NB4 (cell line): Measurements from ENCODE around the gene TRMT2A.
"Not testable (repeated sequence)": the region's sequence is repeated elsewhere in the genome, so short reads cannot be mapped to it uniquely, and the experiment has no call there.

ENCODE experiments used
- DNase-seq: peaks from one replicate; pipeline ENCODE4 v3.0.0; 2010; ENCODE audit warnings: low read depth
- H3K4me3 ChIP-seq: one replicate; pipeline ENCODE4 v1.5.1; 2011; ENCODE audit warnings: mild to moderate bottlenecking, low read depth, low read length, moderate library complexity
- MYC ChIP-seq: IDR thresholded peaks from 2 replicates; pipeline ENCODE4 v1.6.1; 2011; ENCODE audit warnings: low read depth, low read length
- POLR2A ChIP-seq: IDR thresholded peaks from 2 replicates; pipeline ENCODE4 v1.6.1; 2011; ENCODE audit warnings: mild to moderate bottlenecking; ENCODE audit not compliant: insufficient read length; ENCODE audit errors: extremely low read depth
- TF ChIP-seq, protein P1 (sequence below): IDR thresholded peaks from one replicate; pipeline ENCODE4 v1.5.1; 2012; ENCODE audit warnings: low read depth, low read length
- TF ChIP-seq, protein P2 (sequence below): IDR thresholded peaks from 2 replicates; pipeline ENCODE4 v1.6.1; 2011; ENCODE audit warnings: low read depth, low read length

The TRMT2A gene

DNA sequence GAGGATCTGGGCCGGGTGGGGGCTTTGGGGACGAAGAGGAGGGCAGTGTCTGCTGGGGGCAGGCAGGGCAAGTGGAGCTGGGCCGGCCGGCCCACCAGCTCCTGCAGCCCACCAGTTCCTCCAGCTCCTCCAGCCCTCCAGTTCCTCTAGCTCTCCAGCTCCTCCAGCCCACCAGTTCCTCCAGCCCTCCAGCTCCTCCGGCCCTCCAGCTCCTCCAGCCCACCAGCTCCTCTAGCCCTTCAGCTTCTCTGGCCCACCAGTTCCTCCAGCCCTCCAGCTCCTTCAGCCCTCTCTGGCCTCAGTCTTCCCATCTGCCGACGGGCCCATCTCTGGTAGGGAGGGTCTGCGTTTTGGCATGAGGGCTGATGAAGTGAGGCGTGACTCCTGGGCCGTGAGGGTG is 43.0 kb upstream of the TRMT2A start:
- DNase-seq, result no peak
- no peak overlapping the region for H3K4me3 ChIP-seq

GRCh38 chr22:20159531-20159930 is 42.5 kb upstream of the TRMT2A start:
- not testable (repeated sequence) for DNase-seq, H3K4me3 ChIP-seq

More for the DNA sequence above, 43.0 kb upstream of the TRMT2A start:
- TF ChIP-seq POLR2A, result no peak
- TF ChIP-seq, protein P1, sequence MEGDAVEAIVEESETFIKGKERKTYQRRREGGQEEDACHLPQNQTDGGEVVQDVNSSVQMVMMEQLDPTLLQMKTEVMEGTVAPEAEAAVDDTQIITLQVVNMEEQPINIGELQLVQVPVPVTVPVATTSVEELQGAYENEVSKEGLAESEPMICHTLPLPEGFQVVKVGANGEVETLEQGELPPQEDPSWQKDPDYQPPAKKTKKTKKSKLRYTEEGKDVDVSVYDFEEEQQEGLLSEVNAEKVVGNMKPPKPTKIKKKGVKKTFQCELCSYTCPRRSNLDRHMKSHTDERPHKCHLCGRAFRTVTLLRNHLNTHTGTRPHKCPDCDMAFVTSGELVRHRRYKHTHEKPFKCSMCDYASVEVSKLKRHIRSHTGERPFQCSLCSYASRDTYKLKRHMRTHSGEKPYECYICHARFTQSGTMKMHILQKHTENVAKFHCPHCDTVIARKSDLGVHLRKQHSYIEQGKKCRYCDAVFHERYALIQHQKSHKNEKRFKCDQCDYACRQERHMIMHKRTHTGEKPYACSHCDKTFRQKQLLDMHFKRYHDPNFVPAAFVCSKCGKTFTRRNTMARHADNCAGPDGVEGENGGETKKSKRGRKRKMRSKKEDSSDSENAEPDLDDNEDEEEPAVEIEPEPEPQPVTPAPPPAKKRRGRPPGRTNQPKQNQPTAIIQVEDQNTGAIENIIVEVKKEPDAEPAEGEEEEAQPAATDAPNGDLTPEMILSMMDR, result no peak
- TF ChIP-seq, protein P2, sequence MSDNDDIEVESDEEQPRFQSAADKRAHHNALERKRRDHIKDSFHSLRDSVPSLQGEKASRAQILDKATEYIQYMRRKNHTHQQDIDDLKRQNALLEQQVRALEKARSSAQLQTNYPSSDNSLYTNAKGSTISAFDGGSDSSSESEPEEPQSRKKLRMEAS, result no peak
- no peak for TF ChIP-seq MYC

GRCh38 chr22:20159076-20159475 is 42.0 kb upstream of the TRMT2A start:
- no peak overlapping the region for H3K4me3 ChIP-seq
- peak; percentile 16; the same call in 1 of the 2 replicates for TF ChIP-seq MYC
- peak; percentile 29 for TF ChIP-seq POLR2A
- TF ChIP-seq, protein P2, result peak; percentile 19; the same call in 1 of the 2 replicates
- TF ChIP-seq, protein P1, result no peak

GRCh38 chr22:20158391-20159036 is 41.5 kb upstream of the TRMT2A start:
- peak; percentile 28 for DNase-seq
- no peak for TF ChIP-seq POLR2A
- no peak for TF ChIP-seq MYC
- TF ChIP-seq, protein P2, result no peak
- H3K4me3 ChIP-seq, result no peak overlapping the region

More at GRCh38 chr22:20159076-20159475, 42.0 kb upstream of the TRMT2A start:
- DNase-seq, result peak; percentile 91

DNA sequence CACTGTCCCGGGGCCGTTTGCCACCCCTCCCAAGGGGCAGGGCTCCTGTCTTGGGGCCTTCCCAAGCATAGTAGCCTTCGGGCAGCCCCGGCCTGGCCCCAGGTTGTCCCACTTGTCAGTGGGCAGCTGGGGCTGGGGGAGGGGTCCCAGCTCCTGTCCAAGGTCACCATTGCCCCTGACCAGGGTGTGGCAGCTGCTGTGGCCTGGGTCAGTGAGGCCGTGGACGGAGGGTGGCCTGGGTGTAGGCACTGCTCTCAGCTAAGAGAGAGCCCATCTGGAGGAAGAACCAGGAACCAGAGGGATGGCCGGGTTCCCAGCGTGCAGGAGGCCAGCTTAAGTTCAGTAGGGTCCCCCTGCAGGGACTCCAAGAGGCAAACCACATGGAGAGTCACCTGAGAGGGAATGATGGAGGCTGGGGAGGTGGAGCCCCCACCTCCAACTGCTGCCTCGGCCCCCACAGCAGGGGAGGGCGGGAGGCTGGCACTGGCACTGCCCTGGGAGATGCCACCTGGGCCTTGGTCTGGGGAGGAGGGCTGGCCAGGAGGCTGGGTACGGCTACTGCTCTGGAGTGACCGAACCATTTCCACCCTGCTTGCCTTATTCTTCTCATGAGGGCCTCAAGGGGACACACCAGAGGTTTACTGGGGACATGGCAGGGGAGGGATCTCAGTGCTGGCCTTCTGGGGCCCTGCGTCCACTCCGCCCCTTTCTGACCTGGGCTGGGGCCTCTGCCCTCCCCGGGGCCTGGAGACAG is 40.6 kb upstream of the TRMT2A start:
- no peak overlapping the region for H3K4me3 ChIP-seq
- DNase-seq, result no peak
- TF ChIP-seq, protein P2, result no peak
- TF ChIP-seq POLR2A, result no peak
- no peak for TF ChIP-seq MYC
- TF ChIP-seq, protein P1, result no peak

- TF ChIP-seq, protein P1, result peak; percentile 81
- no peak for TF ChIP-seq MYC
- TF ChIP-seq, protein P2, result no peak
- DNase-seq, result peak; percentile 82
- H3K4me3 ChIP-seq, result no peak overlapping the region
These were observed 39.8 kb upstream of the TRMT2A start for GRCh38 chr22:20156611-20157429.
